H1 (cell line): Measurements from ENCODE around the gene PPP1R11. TPM values are rescaled to one million over a fixed set of nuclear protein-coding genes. Genes with fewer than 3 reads are reported as not detected.

Source experiments
- CTCF ChIA-PET: fragments of 300-600 bp; sonication (Branson Sonifier 250); formaldehyde crosslinking; loops from one replicate; lab custom pipeline; 2021; ENCODE audit not compliant: partially characterized antibody; lab: Charles Lee
- POLR2A ChIA-PET: fragments of 300-600 bp; sonication (Branson Sonifier 250); formaldehyde crosslinking; loops from one replicate; lab custom pipeline; 2021; ENCODE audit warnings: inconsistent platforms; ENCODE audit not compliant: partially characterized antibody; lab: Charles Lee
- DNase-seq, 2 experiments: peaks; one replicate each; pipeline versions ENCODE4 v3.0.0 to v3.0.0-alpha.2; 2010 to 2022; ENCODE audit warnings: low spot score in 2 of 2, low read depth in 1 of 2, mixed read lengths in 1 of 2
- FAIRE-seq: peaks from 2 replicates; lab custom pipeline; 2011; peaks lifted over from hg19 to GRCh38; lab: Jason Lieb, UNC
- H2AFZ ChIP-seq: 2 replicates; pipeline ENCODE4 v1.8.1; 2012; ENCODE audit warnings: low read length, inconsistent platforms
- H2AK5ac ChIP-seq: 2 replicates; pipeline ENCODE4 v1.6.1; 2013; ENCODE audit warnings: low read depth, low read length
- H2BK120ac ChIP-seq: replicated peaks from 2 replicates; pipeline ENCODE3; 2013; ENCODE audit warnings: low read depth, low read length, inconsistent platforms
- H2BK12ac ChIP-seq: 2 replicates; pipeline ENCODE4 v1.6.1; 2013; ENCODE audit warnings: low read depth, low read length
- H2BK15ac ChIP-seq: 2 replicates; pipeline ENCODE4 v1.6.1; 2013; ENCODE audit warnings: low read length
- H2BK20ac ChIP-seq: 2 replicates; pipeline ENCODE4 v1.6.1; 2013; ENCODE audit warnings: low read length
- H2BK5ac ChIP-seq: 2 replicates; pipeline ENCODE4 v1.6.1; 2013; ENCODE audit warnings: low read depth, low read length
- H3K14ac ChIP-seq: 2 replicates; pipeline ENCODE4 v1.6.1; 2013; ENCODE audit warnings: inconsistent platforms; ENCODE audit not compliant: insufficient read length
- H3K18ac ChIP-seq: 2 replicates; pipeline ENCODE4 v1.6.1; 2013; ENCODE audit warnings: low read length; ENCODE audit errors: extremely low read depth
- H3K23ac ChIP-seq: 2 replicates; pipeline ENCODE4 v1.6.1; 2013; ENCODE audit warnings: inconsistent platforms; ENCODE audit not compliant: insufficient read length
- H3K23me2 ChIP-seq: 2 replicates; pipeline ENCODE4 v1.6.1; 2013; ENCODE audit warnings: low read depth, low read length
- H3K27ac ChIP-seq: 2 replicates; pipeline ENCODE4 v1.6.1; 2011; ENCODE audit warnings: low read depth, low read length, inconsistent platforms
- H3K27me3 ChIP-seq, 4 experiments: replicated peaks in 1 of 4; 1 replicate in 1 of 4; 2 replicates in 3 of 4; pipeline versions ENCODE4 v1.6.1 to v1.8.1; 2011 to 2013; ENCODE audit warnings: low read length in 3 of 4, mild to moderate bottlenecking in 3 of 4, inconsistent platforms in 2 of 4, mixed read lengths in 2 of 4, moderate library complexity in 1 of 4; ENCODE audit not compliant: control insufficient read depth in 3 of 4, insufficient read depth in 3 of 4; ENCODE audit errors: extremely low read depth in 1 of 4
- H3K36me3 ChIP-seq, 4 experiments: 2 replicates each; pipeline versions ENCODE4 v1.6.1 to v1.8.1; 2011 to 2013; ENCODE audit warnings: mild to moderate bottlenecking in 4 of 4, low read length in 3 of 4, moderate library complexity in 2 of 4, control low read depth in 1 of 4, inconsistent platforms in 1 of 4; ENCODE audit not compliant: insufficient read depth in 4 of 4, control insufficient read depth in 2 of 4
- H3K4ac ChIP-seq: replicated peaks from 2 replicates; pipeline ENCODE3; 2013; ENCODE audit warnings: low read length, low read depth, mixed read lengths, inconsistent platforms; ENCODE audit not compliant: insufficient read length
- H3K4me1 ChIP-seq, 4 experiments: replicated peaks in 1 of 4; 1 replicate in 1 of 4; 2 replicates in 3 of 4; pipeline versions ENCODE4 v1.6.1 to v1.8.1; 2011 to 2013; ENCODE audit warnings: low read length in 3 of 4, inconsistent platforms in 2 of 4, mixed read lengths in 1 of 4; ENCODE audit not compliant: insufficient read depth in 4 of 4, control insufficient read depth in 3 of 4
- H3K4me2 ChIP-seq, 2 experiments: 2 replicates each; pipeline versions ENCODE4 v1.6.1 to v1.8.1; 2011 to 2013; ENCODE audit warnings: low read depth in 2 of 2, low read length in 2 of 2, control low read depth in 1 of 2, inconsistent platforms in 1 of 2, mild to moderate bottlenecking in 1 of 2; ENCODE audit not compliant: insufficient read depth in 1 of 2
- H3K4me3 ChIP-seq, 4 experiments: fragments of 200-600, 300-600 bp in 1 of 4; sonication (generic), shearing (Covaris generic), sonication (Bioruptor Twin) in 1 of 4; 2 replicates each; pipeline versions ENCODE4 v1.5.1 to v1.8.1; 2011 to 2016; ENCODE audit warnings: low read length in 4 of 4, low read depth in 3 of 4, control low read depth in 2 of 4, inconsistent platforms in 2 of 4, mild to moderate bottlenecking in 2 of 4, mixed read lengths in 1 of 4, moderate library complexity in 1 of 4; ENCODE audit not compliant: insufficient read depth in 2 of 4; ENCODE audit errors: extremely low read depth in 1 of 4
- H3K56ac ChIP-seq: replicated peaks from 2 replicates; pipeline ENCODE3; 2013; ENCODE audit warnings: low read depth, mild to moderate bottlenecking, mixed read lengths, low read length, inconsistent platforms; ENCODE audit not compliant: insufficient read length
- H3K79me1 ChIP-seq: 2 replicates; pipeline ENCODE4 v1.6.1; 2013; ENCODE audit warnings: low read depth, low read length, control low read depth
- H3K79me2 ChIP-seq, 2 experiments: 2 replicates each; pipeline versions ENCODE4 v1.6.1 to v1.8.1; 2012 to 2013; ENCODE audit warnings: low read length in 2 of 2, mild to moderate bottlenecking in 2 of 2, inconsistent platforms in 1 of 2; ENCODE audit not compliant: insufficient read depth in 2 of 2, control insufficient read depth in 1 of 2
- H3K9ac ChIP-seq, 4 experiments: replicated peaks in 1 of 4; 1 replicate in 1 of 4; 2 replicates in 3 of 4; pipeline versions ENCODE4 v1.6.1 to v1.8.1; 2011 to 2013; ENCODE audit warnings: low read depth in 3 of 4, low read length in 3 of 4, control low read depth in 2 of 4, mild to moderate bottlenecking in 2 of 4, moderate library complexity in 2 of 4, inconsistent platforms in 1 of 4; ENCODE audit errors: extremely low read depth in 1 of 4
- H3K9me3 ChIP-seq, 2 experiments: 2 replicates each; pipeline versions ENCODE4 v1.6.1 to v1.8.1; 2012 to 2013; ENCODE audit warnings: mild to moderate bottlenecking in 2 of 2, moderate library complexity in 2 of 2, control low read depth in 1 of 2, inconsistent platforms in 1 of 2, low read depth in 1 of 2, low read length in 1 of 2, mixed read lengths in 1 of 2; ENCODE audit not compliant: insufficient read depth in 2 of 2
- H4K20me1 ChIP-seq, 2 experiments: replicated peaks in 1 of 2; 2 replicates each; pipeline versions ENCODE3 to v1.8.1; 2011 to 2013; ENCODE audit warnings: inconsistent platforms in 2 of 2, low read length in 2 of 2, mild to moderate bottlenecking in 1 of 2; ENCODE audit not compliant: insufficient read depth in 2 of 2, control insufficient read depth in 1 of 2
- H4K5ac ChIP-seq: 2 replicates; pipeline ENCODE4 v1.6.1; 2013; ENCODE audit warnings: low read length, low read depth, mixed read lengths, inconsistent platforms; ENCODE audit not compliant: insufficient read length
- H4K8ac ChIP-seq: 2 replicates; pipeline ENCODE4 v1.8.0; 2013; ENCODE audit warnings: mild to moderate bottlenecking, moderate library complexity, low read length, inconsistent platforms; ENCODE audit not compliant: insufficient read depth; ENCODE audit errors: extremely low read depth
- H4K91ac ChIP-seq: replicated peaks from 2 replicates; pipeline ENCODE3; 2013; ENCODE audit warnings: low read length, mixed read lengths, inconsistent platforms; ENCODE audit not compliant: insufficient read length
- CTBP2 ChIP-seq: IDR thresholded peaks from 2 replicates; pipeline ENCODE4 v1.7.0; 2011; ENCODE audit warnings: borderline replicate concordance, mild to moderate bottlenecking, moderate library complexity, mixed read lengths, low read length; ENCODE audit not compliant: insufficient read depth, insufficient read length
- KDM1A ChIP-seq: fragments of 200-600, 300-600 bp; sonication (generic); IDR thresholded peaks from 2 replicates; pipeline ENCODE4 v1.7.1; 2016; ENCODE audit warnings: mild to moderate bottlenecking, low read length, borderline replicate concordance
- MAX ChIP-seq: IDR thresholded peaks from 2 replicates; pipeline ENCODE4 v1.6.1; 2012; ENCODE audit warnings: inconsistent platforms
- PHF8 ChIP-seq: fragments of 200-600 bp; sonication (generic); conservative IDR thresholded peaks from 2 replicates; pipeline ENCODE4 v1.7.1; 2012; ENCODE audit warnings: low read depth, mild to moderate bottlenecking, inconsistent platforms, low read length, moderate library complexity
- RAD21 ChIP-seq, 2 experiments: IDR thresholded peaks in 1 of 2; conservative IDR thresholded peaks in 1 of 2; 2 replicates each; pipeline ENCODE4 v1.6.1; 2011; ENCODE audit warnings: low read depth in 2 of 2, low read length in 2 of 2, improper control_type of control experiment in 1 of 2, inconsistent platforms in 1 of 2, mild to moderate bottlenecking in 1 of 2, moderate library complexity in 1 of 2
- SIRT6 ChIP-seq: IDR thresholded peaks from one replicate; pipeline ENCODE4 v1.7.1; 2012; ENCODE audit warnings: low read length, inconsistent platforms
- TAF1 ChIP-seq: IDR thresholded peaks from 2 replicates; pipeline ENCODE4 v1.6.1; 2011; ENCODE audit warnings: mild to moderate bottlenecking, low read depth, low read length
- TCF12 ChIP-seq: IDR thresholded peaks from 2 replicates; pipeline ENCODE4 v1.6.1; 2011; ENCODE audit warnings: low read depth, mild to moderate bottlenecking, low read length
- ZNF274 ChIP-seq: IDR thresholded peaks from 2 replicates; pipeline ENCODE4 v1.7.0; 2012; ENCODE audit warnings: low read length, borderline replicate concordance; ENCODE audit errors: extremely low read depth
- WGBS, 2 experiments: shearing (Covaris generic) in 1 of 2; methylation state at CpG; one replicate each; pipeline versions ENCODE4 v1.1.6 to v1.1.7; 2013 to 2015; ENCODE audit warnings: low lambda C conversion rate in 2 of 2, mixed read lengths in 2 of 2, inconsistent platforms in 1 of 2, low coverage in 1 of 2, missing lambda C conversion rate in 1 of 2; ENCODE audit not compliant: insufficient replicate concordance in 2 of 2, insufficient coverage in 1 of 2, insufficient read length in 1 of 2; ENCODE audit errors: extremely low coverage in 1 of 2, missing lambda C conversion rate in 1 of 2; 5-methylcytosine and 5-hydroxymethylcytosine counted together
- polyA plus RNA-seq, 7 experiments: library from polyadenylated mRNA; depleted of rRNA in 3 of 7; stranded (reverse) in 5 of 7; unstranded in 2 of 7; fragments of >200 nt in 5 of 7; fragments of 200-250 nt in 2 of 7; gene quantifications; 1 replicate in 5 of 7; 2 replicates in 1 of 7; 4 replicates in 1 of 7; pipeline versions ENCODE4 v1.2.1 to v1.2.3, GENCODE V29; 2011 to 2013; ENCODE audit warnings: missing spikeins in 2 of 7, mixed read lengths in 2 of 7
- total RNA-seq: library from RNA; stranded (reverse); fragmentation: NEBNext Ultra II Directional; extraction: Animal tissue kit (Norgen Biotek cat#: 25700); gene quantifications from 2 replicates; pipeline ENCODE4 v1.2.1, GENCODE V29; 2021

The PPP1R11 gene
- total and polyA plus RNA-seq, 2 of the 8 experiments (the other 6 are each of a cell fraction or from before 2014, with no cell fraction given) = 26.1 to 32.8 TPM

GRCh38 chr6:30075790-30076732, 9.1 kb downstream of the PPP1R11 start:
- H3K4me2 ChIP-seq = peak overlapping the region; percentile 80 to 98
- peaks cover 23% of the 10 kb centered on the region for H3K23me2 ChIP-seq
- no peak overlapping the region for H4K91ac ChIP-seq
- no peak overlapping the region for H3K9ac ChIP-seq
- no peaks in the 10 kb centered on the region for H3K79me2 ChIP-seq
- H2BK120ac ChIP-seq = no peak overlapping the region
- H2BK12ac ChIP-seq = no peak overlapping the region
- H3K4me3 ChIP-seq = peak overlapping the region; percentile 52 to 82 (median 72)
- no peak overlapping the region for H3K23ac ChIP-seq
- H2BK20ac ChIP-seq = no peak overlapping the region
- peaks cover 6 to 27% (median 13%) of the 10 kb centered on the region in 4 experiments; a peak in 6 of 7 replicates for H3K4me1 ChIP-seq
- H3K36me3 ChIP-seq = no peaks in the 10 kb centered on the region
- no peaks in the 10 kb centered on the region for H3K9me3 ChIP-seq
- H3K14ac ChIP-seq = no peak overlapping the region
- H3K79me1 ChIP-seq = no peaks in the 10 kb centered on the region
- no peak overlapping the region for H4K5ac ChIP-seq
- H4K20me1 ChIP-seq = no peaks in the 10 kb centered on the region
- no peak overlapping the region for H3K56ac ChIP-seq
- peak in 1 of 2 experiments; percentile 91 for DNase-seq
- peak overlapping the region; percentile 94 for H2AFZ ChIP-seq
- peaks cover 39 to 63% (median 52%) of the 10 kb centered on the region in 4 experiments for H3K27me3 ChIP-seq
- H4K8ac ChIP-seq = no peak overlapping the region
- H3K27ac ChIP-seq = no peak overlapping the region
- H2AK5ac ChIP-seq = no peak overlapping the region
- WGBS, 2 experiments = 26% methylated on average over 21 of the region's 22 CpGs; no CpG with 5 or more reads in 1 of the 2 experiments
- no peak for FAIRE-seq
- ChIA-PET POLR2A (interaction anchor here (0.7 to 2.2 kb wide), 2 partner anchors 15 to 50 kb away, joined by 3 to 12 read pairs; partner anchors contain the start of gene POLR1H), CTCF (interaction anchor here (0.7 to 3.3 kb wide), 12 partner anchors 14 to 101 kb away, joined by 3 to 14 read pairs (median 4); partner anchors contain the start of gene POLR1H)
- H3K4ac ChIP-seq = no peak overlapping the region
- H2BK5ac ChIP-seq = no peak overlapping the region
- no peak overlapping the region; the same call in 1 of the 2 replicates for H3K18ac ChIP-seq
- H2BK15ac ChIP-seq = peak overlapping the region; percentile 36; the same call in 1 of the 2 replicates
- peak; percentile 53; the same call in 1 of the 2 replicates for TF ChIP-seq TCF12
- TF ChIP-seq KDM1A = no peak
- TF ChIP-seq PHF8 = no peak
- peak; percentile 36 to 47; a peak in 3 of 4 replicates for TF ChIP-seq RAD21 (IDR thresholded peaks at IDR 0.05 in 1 of 2, conservative IDR thresholded peaks at IDR 0.05 in 1 of 2; ENCODE audit: low read depth in 2 of 2, low read length in 2 of 2)
- no peak for TF ChIP-seq CTBP2
- no peak for TF ChIP-seq SIRT6
- TF ChIP-seq MAX = no peak
- no peak for TF ChIP-seq ZNF274
- no peak for TF ChIP-seq TAF1
